Prostate gland (tissue), 2 donors: ENCODE results near the gene SCRG1. TPM values are rescaled to one million over a fixed set of nuclear protein-coding genes. Genes with fewer than 3 reads are reported as not detected.

ENCODE experiments used
- DNase-seq: peaks from one replicate; pipeline ENCODE4 v3.0.0-alpha.2; 2019; ENCODE audit warnings: low spot score
- H3K27ac ChIP-seq, 2 donors: fragments of 200-600 bp; sonication (generic); 2 replicates each; pipeline ENCODE4 v1.5.1; 2017 to 2019
- H3K27me3 ChIP-seq: fragments of 200-600 bp; sonication (generic); replicated peaks from 2 replicates; pipeline ENCODE4 v1.5.1; 2019; ENCODE audit not compliant: insufficient read depth
- H3K36me3 ChIP-seq, 2 donors: fragments of 200-600 bp; sonication (generic); 1 replicate in 1 of 2; 2 replicates in 1 of 2; pipeline versions ENCODE4 v1.5.1 to v1.8.1; 2017 to 2019
- H3K4me1 ChIP-seq: fragments of 200-600 bp; sonication (generic); replicated peaks from 2 replicates; pipeline ENCODE4 v1.5.1; 2019
- H3K4me3 ChIP-seq, 2 donors: fragments of 200-600 bp; sonication (generic); 2 replicates each; pipeline ENCODE4 v1.5.1; 2017 to 2019
- H3K9me3 ChIP-seq: fragments of 200-600 bp; sonication (generic); 2 replicates; pipeline ENCODE4 v1.5.1; 2017
- CTCF ChIP-seq, 4 experiments: fragments of 200-600 bp in 2 of 4; fragments of 450-650 bp in 2 of 4; sonication (generic) in 2 of 4; IDR thresholded peaks; 1 replicate in 3 of 4; 2 replicates in 1 of 4; pipeline ENCODE4 v1.5.1; 2016 to 2019; ENCODE audit warnings: antibody characterized with exemption in 4 of 4, mild to moderate bottlenecking in 2 of 4, moderate library complexity in 2 of 4
- POLR2A ChIP-seq: fragments of 450-650 bp; IDR thresholded peaks from one replicate; pipeline ENCODE4 v1.6.1; 2016; ENCODE audit warnings: antibody characterized with exemption, mild to moderate bottlenecking
- POLR2AphosphoS5 ChIP-seq: sonication (generic); formaldehyde crosslinking; IDR thresholded peaks from one replicate; pipeline ENCODE4 v1.6.1; 2017; ENCODE audit warnings: antibody characterized with exemption
- WGBS: methylation state at CpG from one replicate; pipeline ENCODE4 v1.1.5; 2018; 5-methylcytosine and 5-hydroxymethylcytosine counted together
- intact Hi-C: fragments of 100-400 bp; cut with DNase I; formaldehyde crosslinking; loops from one replicate; pipeline ENCODE4 v1.14.2; 2022
- total RNA-seq, 2 donors: library from RNA; depleted of rRNA; stranded (reverse); fragments of >200 nt; gene quantifications; one replicate each; pipeline ENCODE4 v1.1.0, GENCODE V29; 2016

SCRG1 gene
- total RNA-seq, 2 donors from 2014 or later: 0.14 to 15.1 TPM

DNA sequence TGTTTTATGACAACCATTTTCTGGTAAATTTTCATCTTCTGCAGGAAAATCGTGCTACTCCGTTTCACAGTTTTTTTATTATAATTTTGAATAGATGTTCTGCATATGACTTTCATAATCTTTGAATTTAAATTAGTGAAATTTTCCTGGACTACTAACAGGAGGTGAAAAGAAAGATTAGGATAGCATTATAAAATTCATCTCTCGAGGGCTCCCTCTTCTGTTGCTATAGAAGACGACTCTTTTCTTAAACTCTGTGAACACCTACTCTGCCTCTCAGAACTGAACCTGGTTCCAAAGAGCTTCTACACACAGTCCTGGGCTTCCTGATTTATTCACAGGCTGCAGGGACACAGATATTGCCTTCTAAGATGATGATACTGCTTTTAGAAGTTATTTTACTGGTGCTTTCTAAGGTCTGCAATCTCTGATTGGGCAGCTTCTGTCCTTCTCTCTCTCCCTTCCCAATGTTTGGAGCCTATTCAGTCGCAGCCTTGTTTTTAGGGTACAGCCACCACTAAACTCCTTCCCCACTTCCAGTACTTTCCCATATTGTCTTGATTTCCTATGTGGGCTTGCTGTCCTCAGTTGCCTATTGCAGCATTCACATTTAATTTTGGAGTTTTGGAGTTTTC, 38.2 kb downstream of the SCRG1 start:
- intact Hi-C loops: no loop called here
- H3K4me3 ChIP-seq: no peak overlapping the region
- H3K9me3 ChIP-seq: no peaks in the 10 kb centered on the region
- WGBS: 62% methylated on average over 5 of the region's 5 CpGs
- TF ChIP-seq POLR2A: no peak
- TF ChIP-seq CTCF (IDR thresholded peaks at IDR 0.05): peak in 1 of 4 experiments; percentile 26
- TF ChIP-seq POLR2AphosphoS5: no peak
- H3K4me1 ChIP-seq: no peaks in the 10 kb centered on the region
- no peaks in the 10 kb centered on the region for H3K36me3 ChIP-seq
- H3K27ac ChIP-seq: no peak overlapping the region
- no peaks in the 10 kb centered on the region for H3K27me3 ChIP-seq
- DNase-seq: no peak

GRCh38 chr4:173357939-173358338, 41.0 kb downstream of the SCRG1 start:
- TF ChIP-seq POLR2AphosphoS5 (no peak), CTCF (IDR thresholded peaks at IDR 0.05) (no peak), POLR2A (no peak)
- Histone ChIP-seq H3K36me3 (no peaks in the 10 kb centered on the region), H3K4me1 (no peaks in the 10 kb centered on the region), H3K9me3 (no peaks in the 10 kb centered on the region), H3K27me3 (no peaks in the 10 kb centered on the region), H3K4me3 (no peak overlapping the region), H3K27ac (no peak overlapping the region)
- intact Hi-C loops: no loop called here
- no peak for DNase-seq
- 66% methylated on average over 2 of the region's 2 CpGs for WGBS

- 100% methylated on average over 1 of the region's 1 CpG for WGBS
- intact Hi-C loops: no loop called here
- no peak overlapping the region for H3K27ac ChIP-seq
- H3K4me3 ChIP-seq: no peak overlapping the region
- TF ChIP-seq POLR2A: no peak
- no peak for TF ChIP-seq CTCF (IDR thresholded peaks at IDR 0.05)
- TF ChIP-seq POLR2AphosphoS5: no peak
- no peaks in the 10 kb centered on the region for H3K4me1 ChIP-seq
- no peaks in the 10 kb centered on the region for H3K36me3 ChIP-seq
- H3K27me3 ChIP-seq: no peaks in the 10 kb centered on the region
- H3K9me3 ChIP-seq: no peaks in the 10 kb centered on the region
- no peak for DNase-seq
These were observed 51.4 kb downstream of the SCRG1 start for GRCh38 chr4:173347467-173347866.

DNA sequence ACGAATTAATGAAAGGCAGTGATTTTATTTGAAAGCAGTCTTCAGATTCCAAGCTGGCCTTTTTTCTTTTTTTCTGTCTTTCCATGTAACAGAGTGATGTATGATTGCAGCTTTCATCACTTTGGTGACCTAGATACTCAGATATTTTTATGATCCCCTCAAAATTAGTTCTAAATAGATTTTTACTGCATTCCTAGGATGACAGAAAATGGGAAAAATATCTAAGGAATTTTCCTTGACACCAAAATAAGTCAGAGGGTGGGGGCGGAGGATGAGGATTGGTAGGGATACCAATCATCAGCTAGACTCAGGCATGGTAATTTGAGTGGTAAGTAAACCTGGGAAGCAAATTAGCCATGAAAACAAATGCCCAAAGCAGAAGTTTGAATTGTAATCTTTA, 52.8 kb downstream of the SCRG1 start:
- H3K27me3 ChIP-seq: no peaks in the 10 kb centered on the region
- no peaks in the 10 kb centered on the region for H3K4me1 ChIP-seq
- TF ChIP-seq POLR2A (no peak), CTCF (IDR thresholded peaks at IDR 0.05) (no peak), POLR2AphosphoS5 (no peak)
- no peaks in the 10 kb centered on the region for H3K9me3 ChIP-seq
- no peak overlapping the region for H3K27ac ChIP-seq
- no peak overlapping the region for H3K4me3 ChIP-seq
- no peaks in the 10 kb centered on the region for H3K36me3 ChIP-seq
- 48% methylated on average over 2 of the region's 2 CpGs for WGBS
- intact Hi-C loops: no loop called here
- no peak for DNase-seq

- Histone ChIP-seq H3K27me3 (no peaks in the 10 kb centered on the region), H3K27ac (no peak overlapping the region), H3K4me3 (no peak overlapping the region), H3K36me3 (no peaks in the 10 kb centered on the region), H3K4me1 (no peaks in the 10 kb centered on the region), H3K9me3 (no peaks in the 10 kb centered on the region)
- WGBS: 18% methylated on average over 2 of the region's 2 CpGs
- TF ChIP-seq POLR2AphosphoS5: no peak
- TF ChIP-seq POLR2A: no peak
- no peak for TF ChIP-seq CTCF (IDR thresholded peaks at IDR 0.05)
- intact Hi-C loops: no loop called here
- no peak for DNase-seq
These were observed 53.3 kb downstream of the SCRG1 start for GRCh38 chr4:173345648-173346047.
